ENCODE results near the gene CNTRL. TPM values are rescaled to one million over a fixed set of nuclear protein-coding genes. Genes with fewer than 3 reads are reported as not detected.

Gene CNTRL
- total RNA-seq, result 10 to 100 TPM; 20.0 to 30.2 (median 27.4) TPM

- TF ChIP-seq CTCF (IDR thresholded peaks at IDR 0.05; ENCODE audit: low read depth), result no peak
These were observed at the start of gene CNTRL for GRCh38 chr9:121074370-121075250. Gene CNTRL (plus strand): TSS chr9:121074955. CDS start chr9:121088327, 13,372 bp downstream.

- no peak for TF ChIP-seq CTCF (IDR thresholded peaks at IDR 0.05; ENCODE audit: low read depth)
These were observed 48.5 kb upstream of the CNTRL start for GRCh38 chr9:121026260-121026691.

- no peak for TF ChIP-seq CTCF (IDR thresholded peaks at IDR 0.05; ENCODE audit: low read depth)
These were observed 48.0 kb upstream of the CNTRL start for GRCh38 chr9:121026768-121027167.

GRCh38 chr9:121029469-121029868 lies 45.3 kb upstream of the CNTRL start:
- TF ChIP-seq CTCF (IDR thresholded peaks at IDR 0.05; ENCODE audit: low read depth), result no peak

- TF ChIP-seq CTCF (IDR thresholded peaks at IDR 0.05; ENCODE audit: low read depth), result no peak
These were observed 40.2 kb upstream of the CNTRL start for GRCh38 chr9:121034529-121034928.

GRCh38 chr9:121038362-121038761 lies 36.4 kb upstream of the CNTRL start:
- no peak for TF ChIP-seq CTCF (IDR thresholded peaks at IDR 0.05; ENCODE audit: low read depth)

- TF ChIP-seq CTCF (IDR thresholded peaks at IDR 0.05; ENCODE audit: low read depth), result no peak
These were observed 36.0 kb upstream of the CNTRL start for GRCh38 chr9:121038804-121039203.

Data from subcutaneous adipose tissue (tissue), 4 donors.